Calu3 (cell line): ENCODE results near the gene PAK5. TPM values are rescaled to one million over a fixed set of nuclear protein-coding genes. Genes with fewer than 3 reads are reported as not detected.

Experiments used
- BruUV-seq: library from RNA; stranded (reverse); fragments of 400-500 nt; replicated peaks from 2 replicates; lab custom pipeline; 2021; lab: Mats Ljungman, UMichigan
- CTCF ChIA-PET: fragments of 300-600 bp; sonication (Branson Sonifier 250); formaldehyde crosslinking; loops from one replicate; lab custom pipeline; 2022; ENCODE audit warnings: antibody characterized with exemption; lab: Charles Lee
- DNase-seq: peaks from one replicate; pipeline ENCODE4 v3.0.0; 2022
- H3K27ac Mint-ChIP-seq: one replicate; pipeline ENCODE4 v1.8.0; 2022; ENCODE audit warnings: mixed read lengths; ENCODE audit not compliant: unreplicated experiment
- H3K27me3 Mint-ChIP-seq: one replicate; pipeline ENCODE4 v1.8.0; 2022; ENCODE audit warnings: mixed read lengths; ENCODE audit not compliant: unreplicated experiment
- H3K36me3 Mint-ChIP-seq: one replicate; pipeline ENCODE4 v1.8.0; 2022; ENCODE audit warnings: mild to moderate bottlenecking, moderate library complexity, mixed read lengths; ENCODE audit not compliant: insufficient read depth, unreplicated experiment
- H3K4me1 Mint-ChIP-seq: one replicate; pipeline ENCODE4 v1.8.0; 2022; ENCODE audit warnings: mild to moderate bottlenecking, low read depth, mixed read lengths; ENCODE audit not compliant: unreplicated experiment
- H3K4me3 Mint-ChIP-seq: one replicate; pipeline ENCODE4 v1.8.0; 2022; ENCODE audit warnings: mild to moderate bottlenecking, low read depth, moderate library complexity, mixed read lengths; ENCODE audit not compliant: unreplicated experiment
- H3K9me3 Mint-ChIP-seq: one replicate; pipeline ENCODE4 v1.8.0; 2022; ENCODE audit warnings: low read depth, mixed read lengths; ENCODE audit not compliant: unreplicated experiment
- CTCF ChIP-seq: fragments of 200-600 bp; IDR thresholded peaks from one replicate; pipeline ENCODE4 v1.8.0; 2022; ENCODE audit warnings: antibody characterized with exemption; ENCODE audit not compliant: unreplicated experiment
- intact Hi-C: fragments of 100-400 bp; cut with micrococcal nuclease; formaldehyde crosslinking; loops from one replicate; pipeline ENCODE4 v1.10.0; 2022; ENCODE audit not compliant: unreplicated experiment
- total RNA-seq: library from RNA; stranded (reverse); gene quantifications from 2 replicates; pipeline ENCODE4 v1.2.3, GENCODE V29; 2022

The PAK5 gene
- total RNA-seq, 1 experiment from 2014 or later = not detected

GRCh38 chr20:9630554-9630953 lies 208.3 kb downstream of the PAK5 start:
- Mint-ChIP-seq H3K27me3 (peaks cover 20% of the 10 kb centered on the region), H3K9me3 (no peaks in the 10 kb centered on the region), H3K4me3 (no peak overlapping the region), H3K27ac (no peak overlapping the region), H3K36me3 (no peaks in the 10 kb centered on the region), H3K4me1 (no peaks in the 10 kb centered on the region)
- CTCF ChIA-PET = no interaction called here
- BruUV-seq = no TSS peak
- DNase-seq = no peak
- intact Hi-C loops = no loop called here
- TF ChIP-seq CTCF = no peak

GRCh38 chr20:9629831-9630230 lies 209.0 kb downstream of the PAK5 start:
- CTCF ChIA-PET = no interaction called here
- Mint-ChIP-seq H3K27ac (no peak overlapping the region), H3K9me3 (peaks cover 2% of the 10 kb centered on the region), H3K27me3 (peaks cover 13% of the 10 kb centered on the region), H3K36me3 (no peaks in the 10 kb centered on the region), H3K4me3 (no peak overlapping the region), H3K4me1 (no peaks in the 10 kb centered on the region)
- BruUV-seq = no TSS peak
- TF ChIP-seq CTCF = no peak
- no peak for DNase-seq
- intact Hi-C loops = no loop called here

- no peak for DNase-seq
- peaks cover 13% of the 10 kb centered on the region for H3K27me3 Mint-ChIP-seq
These were observed 210.3 kb downstream of the PAK5 start for GRCh38 chr20:9628589-9628988.

GRCh38 chr20:9628141-9628540 lies 210.7 kb downstream of the PAK5 start:
- intact Hi-C loops = no loop called here
- no peak overlapping the region for H3K4me3 Mint-ChIP-seq
- H3K27me3 Mint-ChIP-seq = peaks cover 13% of the 10 kb centered on the region
- H3K36me3 Mint-ChIP-seq = no peaks in the 10 kb centered on the region
- CTCF ChIA-PET = interaction anchor here (1.3 kb wide), 1 partner anchor 10 kb away, joined by 3 read pairs; no protein-coding TSS in a partner anchor
- peaks cover 3% of the 10 kb centered on the region for H3K9me3 Mint-ChIP-seq
- no peak overlapping the region for H3K27ac Mint-ChIP-seq
- BruUV-seq = no TSS peak
- no peak for DNase-seq
- TF ChIP-seq CTCF = no peak
- no peaks in the 10 kb centered on the region for H3K4me1 Mint-ChIP-seq

More at GRCh38 chr20:9628589-9628988, 210.3 kb downstream of the PAK5 start:
- no peak overlapping the region for H3K27ac Mint-ChIP-seq
- intact Hi-C loops = no loop called here
- H3K36me3 Mint-ChIP-seq = no peaks in the 10 kb centered on the region
- CTCF ChIA-PET = no interaction called here
- H3K4me1 Mint-ChIP-seq = no peaks in the 10 kb centered on the region
- H3K9me3 Mint-ChIP-seq = peaks cover 2% of the 10 kb centered on the region
- no peak overlapping the region for H3K4me3 Mint-ChIP-seq
- no peak for TF ChIP-seq CTCF
- no TSS peak for BruUV-seq
